ENCODE measurements around the gene TSHZ2.

The TSHZ2 gene

GRCh38 chr20:53227523-53227922, 255.4 kb downstream of the TSHZ2 start:
- DNase-seq: no peak

- no peak for DNase-seq
These were observed 258.9 kb downstream of the TSHZ2 start for GRCh38 chr20:53231061-53231460.

DNA sequence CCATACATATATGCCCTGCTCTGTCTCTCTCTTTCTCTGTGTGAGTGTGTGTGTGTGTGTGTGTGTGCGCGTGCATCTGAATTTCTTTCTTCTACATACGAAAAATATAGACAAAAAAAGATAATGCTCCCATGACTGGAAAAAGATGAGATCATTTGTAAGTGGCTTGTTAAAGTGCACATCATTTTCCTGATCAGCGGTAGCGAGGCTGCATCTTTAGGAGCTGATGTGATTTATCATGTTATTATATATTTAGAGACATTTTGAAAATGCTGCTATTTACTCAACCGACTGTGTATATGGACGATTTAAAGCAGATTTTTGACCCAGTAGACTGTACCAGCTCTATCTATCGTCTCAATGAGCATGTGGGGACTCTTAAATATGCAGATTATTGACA, 265.3 kb downstream of the TSHZ2 start:
- DNase-seq: no peak

GRCh38 chr20:53238121-53238660, 266.0 kb downstream of the TSHZ2 start:
- no peak for DNase-seq

GRCh38 chr20:53243152-53243551, 271.0 kb downstream of the TSHZ2 start:
- DNase-seq: no peak

- no peak for DNase-seq
These were observed 272.6 kb downstream of the TSHZ2 start for GRCh38 chr20:53244711-53245110.

GRCh38 chr20:53245574-53245973, 273.4 kb downstream of the TSHZ2 start:
- no peak for DNase-seq

- no peak for DNase-seq
These were observed 275.4 kb downstream of the TSHZ2 start for GRCh38 chr20:53247468-53248103.

DNA sequence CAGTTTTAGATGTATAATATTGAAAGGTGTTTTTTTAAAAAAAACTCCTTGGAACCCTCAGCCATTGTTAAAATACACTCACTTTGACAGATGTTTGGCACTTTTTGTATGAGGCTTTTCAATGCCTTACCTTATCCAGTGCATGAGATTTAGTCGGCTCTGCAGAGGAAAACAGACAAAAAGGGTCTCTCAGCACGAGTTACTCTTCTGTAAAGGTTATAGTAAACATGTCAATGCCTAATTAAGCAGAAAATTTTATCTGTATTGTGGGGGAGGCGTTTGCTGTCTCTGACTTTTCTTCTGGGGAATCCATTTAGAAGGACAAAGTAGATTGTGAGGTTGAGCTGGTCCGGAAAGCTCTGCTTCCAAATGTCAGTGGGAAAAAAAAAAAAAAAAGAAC, 278.3 kb downstream of the TSHZ2 start:
- DNase-seq: no peak

DNA sequence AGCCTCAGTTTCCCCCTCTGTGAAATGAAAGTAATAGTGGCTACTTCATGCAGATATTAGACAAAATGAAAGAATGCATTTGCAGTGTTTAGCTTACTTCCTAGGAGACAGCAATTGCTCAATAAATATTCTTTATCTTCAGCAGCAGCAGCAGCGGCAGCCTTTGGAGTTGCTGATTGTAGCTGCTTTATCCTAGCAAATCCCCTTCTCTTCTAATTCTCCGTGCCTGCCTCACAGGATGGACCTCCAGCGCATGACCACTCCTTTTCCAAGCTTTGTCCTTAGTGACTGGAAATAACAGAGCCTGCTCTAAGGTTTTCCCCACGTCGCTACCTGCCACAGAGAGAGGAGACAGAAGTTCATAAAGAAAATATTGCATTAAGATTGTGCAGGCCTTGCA, 279.8 kb downstream of the TSHZ2 start:
- DNase-seq: no peak

DNA sequence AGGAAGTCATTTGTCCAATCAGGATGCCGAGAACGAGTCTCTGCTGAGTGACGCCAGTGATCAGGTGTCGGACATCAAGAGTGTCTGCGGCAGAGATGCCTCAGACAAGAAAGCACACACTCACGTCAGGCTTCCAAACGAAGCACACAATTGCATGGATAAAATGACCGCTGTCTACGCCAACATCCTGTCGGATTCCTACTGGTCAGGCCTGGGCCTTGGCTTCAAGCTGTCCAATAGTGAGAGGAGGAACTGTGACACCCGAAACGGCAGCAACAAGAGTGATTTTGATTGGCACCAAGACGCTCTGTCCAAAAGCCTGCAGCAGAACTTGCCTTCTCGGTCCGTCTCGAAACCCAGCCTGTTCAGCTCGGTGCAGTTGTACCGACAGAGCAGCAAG, 281.5 kb downstream of the TSHZ2 start:
- no peak for DNase-seq

DNA sequence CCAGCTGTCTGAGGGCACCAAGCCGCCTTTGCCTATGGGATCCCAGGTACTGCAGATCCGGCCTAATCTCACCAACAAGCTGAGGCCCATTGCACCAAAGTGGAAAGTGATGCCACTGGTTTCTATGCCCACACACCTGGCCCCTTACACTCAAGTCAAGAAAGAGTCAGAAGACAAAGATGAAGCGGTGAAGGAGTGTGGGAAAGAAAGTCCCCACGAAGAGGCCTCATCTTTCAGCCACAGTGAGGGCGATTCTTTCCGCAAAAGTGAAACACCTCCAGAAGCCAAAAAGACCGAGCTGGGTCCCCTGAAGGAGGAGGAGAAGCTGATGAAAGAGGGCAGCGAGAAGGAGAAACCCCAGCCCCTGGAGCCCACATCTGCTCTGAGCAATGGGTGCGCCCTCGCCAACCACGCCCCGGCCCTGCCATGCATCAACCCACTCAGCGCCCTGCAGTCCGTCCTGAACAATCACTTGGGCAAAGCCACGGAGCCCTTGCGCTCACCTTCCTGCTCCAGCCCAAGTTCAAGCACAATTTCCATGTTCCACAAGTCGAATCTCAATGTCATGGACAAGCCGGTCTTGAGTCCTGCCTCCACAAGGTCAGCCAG, 283.0 kb downstream of the TSHZ2 start:
- DNase-seq: no peak

DNA sequence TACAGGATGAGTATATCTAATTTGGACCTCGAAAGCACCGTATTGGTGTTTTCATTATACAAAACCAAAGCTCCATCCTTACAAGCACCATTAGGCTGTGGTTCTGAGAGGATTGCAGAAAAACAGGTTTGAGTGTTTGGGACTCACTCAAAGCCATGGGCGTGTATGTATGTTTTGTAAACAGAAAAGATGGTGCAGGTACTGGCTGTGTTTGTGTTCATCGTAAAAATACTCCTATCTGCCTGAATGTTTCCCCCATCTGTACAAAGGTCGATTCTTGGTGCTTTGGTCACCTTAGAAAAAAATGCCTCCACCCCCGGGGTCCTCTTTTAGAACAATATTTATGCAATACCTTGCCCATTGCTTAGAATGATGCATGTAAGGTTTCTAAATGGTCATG, 286.6 kb downstream of the TSHZ2 start:
- no peak for DNase-seq

DNA sequence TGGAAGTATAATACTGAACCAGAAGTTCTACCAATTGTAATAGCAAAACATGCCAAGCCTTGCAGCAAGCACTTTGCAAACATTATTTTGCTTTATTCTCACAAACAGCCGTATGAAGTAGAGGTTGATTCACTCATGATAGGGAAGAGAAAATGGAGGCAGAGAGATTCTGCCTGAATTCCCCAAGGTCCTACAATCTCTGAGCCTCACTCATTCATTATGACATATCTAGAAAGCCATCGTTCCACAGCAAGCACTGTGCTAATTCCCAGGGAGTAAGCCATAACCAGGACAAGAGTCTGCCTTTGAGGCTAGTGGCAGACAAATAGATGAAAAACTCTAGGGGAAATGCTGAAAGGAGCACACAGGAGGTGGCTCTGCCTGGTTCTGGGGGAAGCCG, 288.0 kb downstream of the TSHZ2 start:
- no peak for DNase-seq

GRCh38 chr20:53260591-53260990, 288.4 kb downstream of the TSHZ2 start:
- DNase-seq: no peak

DNA sequence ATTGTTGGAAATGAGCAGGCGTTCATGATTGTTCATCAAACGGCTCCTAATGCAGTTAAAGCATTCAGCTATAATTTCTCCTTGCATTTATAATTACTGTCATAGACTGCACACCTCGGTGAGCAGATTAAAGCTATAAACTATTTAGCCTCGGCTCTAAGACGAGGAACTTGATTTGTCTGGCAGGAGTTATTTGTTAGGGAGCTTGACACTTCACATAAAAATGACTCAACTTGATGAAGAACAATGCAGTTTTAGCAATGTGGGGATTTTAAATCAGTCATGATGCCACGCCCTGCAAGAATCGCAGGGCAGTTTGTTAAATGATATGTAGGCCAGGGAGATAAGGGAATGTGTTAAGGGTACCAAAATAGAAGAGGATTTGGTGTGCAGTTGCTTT, 290.2 kb downstream of the TSHZ2 start:
- DNase-seq: no peak

- DNase-seq: no peak
These were observed 291.6 kb downstream of the TSHZ2 start for GRCh38 chr20:53263554-53264438.

- DNase-seq: no peak
These were observed 292.4 kb downstream of the TSHZ2 start for GRCh38 chr20:53264604-53265003.

DNA sequence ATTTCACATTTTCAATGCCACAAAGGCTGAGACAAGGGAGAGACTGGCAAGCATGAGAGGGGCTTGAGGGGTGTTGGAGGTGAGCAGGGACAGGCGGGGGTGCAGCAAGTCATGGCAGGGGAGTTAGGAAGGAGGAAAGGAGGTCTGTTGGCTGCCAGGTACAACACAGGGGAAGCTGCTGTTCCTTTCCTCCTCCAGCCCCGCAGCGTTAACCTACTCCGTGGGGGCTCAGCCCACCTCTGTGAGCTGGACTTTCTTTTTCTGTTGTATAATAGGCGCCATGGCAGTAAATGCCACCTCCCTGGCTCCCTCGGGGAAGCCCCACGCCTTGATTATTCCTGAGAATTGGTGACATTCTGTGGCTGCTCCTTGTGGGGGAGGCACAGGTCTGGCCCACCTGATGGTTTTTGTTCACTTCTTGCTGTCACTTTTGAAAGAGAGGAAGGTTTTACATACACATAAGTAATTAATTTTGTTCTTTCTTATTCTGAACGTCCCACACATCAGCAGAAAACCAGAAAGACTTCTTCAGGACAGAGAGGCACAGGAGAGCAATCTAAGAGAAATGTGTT, 293.2 kb downstream of the TSHZ2 start:
- DNase-seq: no peak

- DNase-seq: no peak
These were observed 297.2 kb downstream of the TSHZ2 start for GRCh38 chr20:53269380-53269779.

DNA sequence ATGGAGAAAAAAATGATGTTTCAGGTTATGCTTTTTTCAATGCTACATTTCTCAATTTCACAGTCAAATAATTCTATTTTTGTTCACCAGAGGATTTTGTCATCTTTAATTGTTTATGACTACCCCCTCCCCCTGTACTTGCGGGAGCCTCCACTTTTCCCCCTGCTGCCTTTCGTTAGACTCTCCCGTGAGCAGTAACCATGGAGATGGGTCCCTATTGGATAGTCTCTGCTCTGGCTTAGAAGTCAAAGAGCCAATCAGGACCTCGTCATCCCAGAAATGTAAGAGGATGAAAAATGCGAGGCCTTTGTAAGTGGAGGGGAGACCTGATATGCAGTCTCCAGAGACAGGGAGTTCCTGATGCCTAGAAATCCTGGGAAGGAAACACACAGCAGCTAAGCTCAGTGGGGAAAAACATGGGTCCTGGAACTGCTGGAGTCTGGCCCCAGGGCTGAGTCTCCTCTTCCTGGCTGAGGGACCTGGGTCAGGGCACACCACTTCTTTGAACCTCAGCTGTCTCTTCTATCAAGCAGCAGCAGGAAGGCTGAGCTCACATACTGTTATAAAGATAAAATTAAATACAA, 298.7 kb downstream of the TSHZ2 start:
- DNase-seq: peak in 1 of 56 donors; percentile 2

GRCh38 chr20:53274365-53274764, 302.2 kb downstream of the TSHZ2 start:
- DNase-seq: no peak
